HepG2 (cell line): ENCODE measurements around the gene LARP1. TPM values are rescaled to one million over a fixed set of nuclear protein-coding genes. Genes with fewer than 3 reads are reported as not detected.

ENCODE experiments used
- HHEX ChIP-seq: IDR thresholded peaks from 2 replicates; pipeline ENCODE4 v1.6.1; 2016; ENCODE audit warnings: control low read depth
- HOXA3 ChIP-seq: sonication (generic); formaldehyde crosslinking; IDR thresholded peaks from 2 replicates; pipeline ENCODE4 v1.5.0; 2020; ENCODE audit warnings: missing genetic modification reagents
- MXI1 ChIP-seq: IDR thresholded peaks from 3 replicates; pipeline ENCODE4 v1.6.1; 2012; ENCODE audit warnings: low read depth, low read length, inconsistent platforms, borderline replicate concordance
- ONECUT2 ChIP-seq: sonication (generic); formaldehyde crosslinking; IDR thresholded peaks from 2 replicates; pipeline ENCODE4 v1.4.0; 2020; ENCODE audit warnings: missing genetic modification reagents
- RFX3 ChIP-seq: IDR thresholded peaks from 2 replicates; pipeline ENCODE4 v1.6.1; 2016; ENCODE audit warnings: missing biosample characterization, missing genetic modification reagents
- SALL1 ChIP-seq: sonication (generic); formaldehyde crosslinking; IDR thresholded peaks from 2 replicates; pipeline ENCODE4 v1.8.0; 2022; ENCODE audit warnings: mild to moderate bottlenecking, missing genetic modification reagents
- TGIF2 ChIP-seq: IDR thresholded peaks from 2 replicates; pipeline ENCODE4 v1.6.1; 2016; ENCODE audit warnings: control low read depth, missing compliant biosample characterization
- TOPORS ChIP-seq: sonication (generic); formaldehyde crosslinking; IDR thresholded peaks from 2 replicates; pipeline ENCODE4 v1.8.0; 2023; ENCODE audit warnings: mild to moderate bottlenecking, missing genetic modification reagents
- ZNF256 ChIP-seq: sonication (generic); formaldehyde crosslinking; conservative IDR thresholded peaks from 2 replicates; pipeline ENCODE4 v1.4.0; 2020; ENCODE audit warnings: missing genetic modification reagents
- ZNF33A ChIP-seq: sonication (generic); formaldehyde crosslinking; IDR thresholded peaks from 2 replicates; pipeline ENCODE4 v1.5.1; 2020; ENCODE audit warnings: missing genetic modification reagents, mild to moderate bottlenecking, moderate library complexity, borderline replicate concordance
- ZNF451 ChIP-seq: sonication (generic); formaldehyde crosslinking; IDR thresholded peaks from 2 replicates; pipeline ENCODE4 v1.5.0; 2020; ENCODE audit warnings: mild to moderate bottlenecking, missing genetic modification reagents
- ZNF615 ChIP-seq: sonication (generic); formaldehyde crosslinking; IDR thresholded peaks from 2 replicates; pipeline ENCODE4 v1.5.0; 2020; ENCODE audit warnings: mild to moderate bottlenecking, missing genetic modification reagents, borderline replicate concordance
- ZNF816 ChIP-seq: sonication (generic); formaldehyde crosslinking; IDR thresholded peaks from 2 replicates; pipeline ENCODE4 v1.8.0; 2022; ENCODE audit warnings: missing genetic modification reagents, mild to moderate bottlenecking, borderline replicate concordance
- polyA plus RNA-seq, 8 experiments: library from polyadenylated mRNA; depleted of rRNA in 3 of 8; stranded (reverse) in 7 of 8; unstranded in 1 of 8; fragments of >200 nt; fragmentation: Illumina TruSeq in 4 of 8; extraction: Trizol in 4 of 8; gene quantifications; 2 replicates each; pipeline versions ENCODE4 v1.2.1 to v1.2.3, GENCODE V29; 2011 to 2016; ENCODE audit warnings: low read depth in 4 of 8, missing spikeins in 1 of 8, mixed read lengths in 1 of 8; ENCODE audit not compliant: insufficient read depth in 1 of 8
- total RNA-seq, 5 experiments: library from RNA; depleted of rRNA; stranded (reverse); fragments of >200 nt; fragmentation: Illumina TruSeq; extraction: Trizol; gene quantifications; 2 replicates each; pipeline ENCODE4 v1.2.3, GENCODE V29; 2016; ENCODE audit warnings: low read depth in 1 of 5
- TF ChIP-seq, protein P1 (sequence below): sonication (generic); formaldehyde crosslinking; IDR thresholded peaks from 2 replicates; pipeline ENCODE4 v1.4.0; 2020; ENCODE audit warnings: mild to moderate bottlenecking, missing genetic modification reagents, borderline replicate concordance
- TF ChIP-seq, protein P2 (sequence below): sonication (generic); formaldehyde crosslinking; IDR thresholded peaks from 2 replicates; pipeline ENCODE4 v1.5.0; 2020; ENCODE audit warnings: missing genetic modification reagents
- TF ChIP-seq, protein P3 (sequence below): sonication (generic); formaldehyde crosslinking; IDR thresholded peaks from 2 replicates; pipeline ENCODE4 v1.4.0; 2020; ENCODE audit warnings: missing genetic modification reagents
- TF ChIP-seq, protein P4 (sequence below): sonication (generic); formaldehyde crosslinking; IDR thresholded peaks from 2 replicates; pipeline ENCODE4 v1.4.0; 2020; ENCODE audit warnings: missing genetic modification reagents, borderline replicate concordance

LARP1 gene
- total and polyA plus RNA-seq, 2 of the 13 experiments (the other 11 are each of a cell fraction or from before 2014, with no cell fraction given) = 45.2 to 61.4 TPM

DNA sequence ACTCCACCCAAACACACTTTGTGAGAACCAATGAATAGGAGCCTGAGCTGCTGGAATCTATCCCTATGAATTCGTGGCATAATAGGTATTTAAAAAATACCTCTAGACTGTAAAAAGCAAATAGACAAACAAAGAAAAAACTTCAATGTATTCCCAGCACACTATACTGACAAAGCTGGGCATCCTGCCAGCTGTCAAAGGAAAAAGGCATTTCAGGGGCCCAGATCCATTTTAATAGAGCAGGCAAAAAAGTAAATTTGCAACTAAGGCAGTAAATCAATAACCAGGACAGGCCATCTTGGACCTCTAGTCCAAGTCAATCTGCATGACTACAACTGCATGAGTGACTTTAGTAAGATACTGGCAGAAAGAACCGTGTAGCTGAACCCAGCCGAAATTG is 25.6 kb upstream of the LARP1 start (continued):
- TF ChIP-seq, protein P1, sequence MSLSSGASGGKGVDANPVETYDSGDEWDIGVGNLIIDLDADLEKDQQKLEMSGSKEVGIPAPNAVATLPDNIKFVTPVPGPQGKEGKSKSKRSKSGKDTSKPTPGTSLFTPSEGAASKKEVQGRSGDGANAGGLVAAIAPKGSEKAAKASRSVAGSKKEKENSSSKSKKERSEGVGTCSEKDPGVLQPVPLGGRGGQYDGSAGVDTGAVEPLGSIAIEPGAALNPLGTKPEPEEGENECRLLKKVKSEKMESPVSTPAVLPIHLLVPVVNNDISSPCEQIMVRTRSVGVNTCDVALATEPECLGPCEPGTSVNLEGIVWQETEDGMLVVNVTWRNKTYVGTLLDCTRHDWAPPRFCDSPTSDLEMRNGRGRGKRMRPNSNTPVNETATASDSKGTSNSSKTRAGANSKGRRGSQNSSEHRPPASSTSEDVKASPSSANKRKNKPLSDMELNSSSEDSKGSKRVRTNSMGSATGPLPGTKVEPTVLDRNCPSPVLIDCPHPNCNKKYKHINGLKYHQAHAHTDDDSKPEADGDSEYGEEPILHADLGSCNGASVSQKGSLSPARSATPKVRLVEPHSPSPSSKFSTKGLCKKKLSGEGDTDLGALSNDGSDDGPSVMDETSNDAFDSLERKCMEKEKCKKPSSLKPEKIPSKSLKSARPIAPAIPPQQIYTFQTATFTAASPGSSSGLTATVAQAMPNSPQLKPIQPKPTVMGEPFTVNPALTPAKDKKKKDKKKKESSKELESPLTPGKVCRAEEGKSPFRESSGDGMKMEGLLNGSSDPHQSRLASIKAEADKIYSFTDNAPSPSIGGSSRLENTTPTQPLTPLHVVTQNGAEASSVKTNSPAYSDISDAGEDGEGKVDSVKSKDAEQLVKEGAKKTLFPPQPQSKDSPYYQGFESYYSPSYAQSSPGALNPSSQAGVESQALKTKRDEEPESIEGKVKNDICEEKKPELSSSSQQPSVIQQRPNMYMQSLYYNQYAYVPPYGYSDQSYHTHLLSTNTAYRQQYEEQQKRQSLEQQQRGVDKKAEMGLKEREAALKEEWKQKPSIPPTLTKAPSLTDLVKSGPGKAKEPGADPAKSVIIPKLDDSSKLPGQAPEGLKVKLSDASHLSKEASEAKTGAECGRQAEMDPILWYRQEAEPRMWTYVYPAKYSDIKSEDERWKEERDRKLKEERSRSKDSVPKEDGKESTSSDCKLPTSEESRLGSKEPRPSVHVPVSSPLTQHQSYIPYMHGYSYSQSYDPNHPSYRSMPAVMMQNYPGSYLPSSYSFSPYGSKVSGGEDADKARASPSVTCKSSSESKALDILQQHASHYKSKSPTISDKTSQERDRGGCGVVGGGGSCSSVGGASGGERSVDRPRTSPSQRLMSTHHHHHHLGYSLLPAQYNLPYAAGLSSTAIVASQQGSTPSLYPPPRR (CRISPR knock-in tag) = no peak
- TF ChIP-seq ONECUT2 (CRISPR knock-in tag) (peak; percentile 80), RFX3 (CRISPR knock-in tag) (no peak), TGIF2 (CRISPR knock-in tag) (0 out of 2 replicates have a peak, but pooled peaks have one; percentile 52), HOXA3 (CRISPR knock-in tag) (no peak), ZNF615 (CRISPR knock-in tag) (no peak), ZNF816 (no peak), ZNF451 (CRISPR knock-in tag) (no peak), TOPORS (CRISPR knock-in tag) (no peak), ZNF256 (CRISPR knock-in tag) (no peak), ZNF33A (CRISPR knock-in tag) (no peak), SALL1 (CRISPR knock-in tag) (peak; percentile 36; the same call in 1 of the 2 replicates), HHEX (CRISPR knock-in tag) (no peak), MXI1 (no peak)
- TF ChIP-seq, protein P2, sequence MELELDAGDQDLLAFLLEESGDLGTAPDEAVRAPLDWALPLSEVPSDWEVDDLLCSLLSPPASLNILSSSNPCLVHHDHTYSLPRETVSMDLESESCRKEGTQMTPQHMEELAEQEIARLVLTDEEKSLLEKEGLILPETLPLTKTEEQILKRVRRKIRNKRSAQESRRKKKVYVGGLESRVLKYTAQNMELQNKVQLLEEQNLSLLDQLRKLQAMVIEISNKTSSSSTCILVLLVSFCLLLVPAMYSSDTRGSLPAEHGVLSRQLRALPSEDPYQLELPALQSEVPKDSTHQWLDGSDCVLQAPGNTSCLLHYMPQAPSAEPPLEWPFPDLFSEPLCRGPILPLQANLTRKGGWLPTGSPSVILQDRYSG (CRISPR knock-in tag) = no peak
- TF ChIP-seq, protein P3, sequence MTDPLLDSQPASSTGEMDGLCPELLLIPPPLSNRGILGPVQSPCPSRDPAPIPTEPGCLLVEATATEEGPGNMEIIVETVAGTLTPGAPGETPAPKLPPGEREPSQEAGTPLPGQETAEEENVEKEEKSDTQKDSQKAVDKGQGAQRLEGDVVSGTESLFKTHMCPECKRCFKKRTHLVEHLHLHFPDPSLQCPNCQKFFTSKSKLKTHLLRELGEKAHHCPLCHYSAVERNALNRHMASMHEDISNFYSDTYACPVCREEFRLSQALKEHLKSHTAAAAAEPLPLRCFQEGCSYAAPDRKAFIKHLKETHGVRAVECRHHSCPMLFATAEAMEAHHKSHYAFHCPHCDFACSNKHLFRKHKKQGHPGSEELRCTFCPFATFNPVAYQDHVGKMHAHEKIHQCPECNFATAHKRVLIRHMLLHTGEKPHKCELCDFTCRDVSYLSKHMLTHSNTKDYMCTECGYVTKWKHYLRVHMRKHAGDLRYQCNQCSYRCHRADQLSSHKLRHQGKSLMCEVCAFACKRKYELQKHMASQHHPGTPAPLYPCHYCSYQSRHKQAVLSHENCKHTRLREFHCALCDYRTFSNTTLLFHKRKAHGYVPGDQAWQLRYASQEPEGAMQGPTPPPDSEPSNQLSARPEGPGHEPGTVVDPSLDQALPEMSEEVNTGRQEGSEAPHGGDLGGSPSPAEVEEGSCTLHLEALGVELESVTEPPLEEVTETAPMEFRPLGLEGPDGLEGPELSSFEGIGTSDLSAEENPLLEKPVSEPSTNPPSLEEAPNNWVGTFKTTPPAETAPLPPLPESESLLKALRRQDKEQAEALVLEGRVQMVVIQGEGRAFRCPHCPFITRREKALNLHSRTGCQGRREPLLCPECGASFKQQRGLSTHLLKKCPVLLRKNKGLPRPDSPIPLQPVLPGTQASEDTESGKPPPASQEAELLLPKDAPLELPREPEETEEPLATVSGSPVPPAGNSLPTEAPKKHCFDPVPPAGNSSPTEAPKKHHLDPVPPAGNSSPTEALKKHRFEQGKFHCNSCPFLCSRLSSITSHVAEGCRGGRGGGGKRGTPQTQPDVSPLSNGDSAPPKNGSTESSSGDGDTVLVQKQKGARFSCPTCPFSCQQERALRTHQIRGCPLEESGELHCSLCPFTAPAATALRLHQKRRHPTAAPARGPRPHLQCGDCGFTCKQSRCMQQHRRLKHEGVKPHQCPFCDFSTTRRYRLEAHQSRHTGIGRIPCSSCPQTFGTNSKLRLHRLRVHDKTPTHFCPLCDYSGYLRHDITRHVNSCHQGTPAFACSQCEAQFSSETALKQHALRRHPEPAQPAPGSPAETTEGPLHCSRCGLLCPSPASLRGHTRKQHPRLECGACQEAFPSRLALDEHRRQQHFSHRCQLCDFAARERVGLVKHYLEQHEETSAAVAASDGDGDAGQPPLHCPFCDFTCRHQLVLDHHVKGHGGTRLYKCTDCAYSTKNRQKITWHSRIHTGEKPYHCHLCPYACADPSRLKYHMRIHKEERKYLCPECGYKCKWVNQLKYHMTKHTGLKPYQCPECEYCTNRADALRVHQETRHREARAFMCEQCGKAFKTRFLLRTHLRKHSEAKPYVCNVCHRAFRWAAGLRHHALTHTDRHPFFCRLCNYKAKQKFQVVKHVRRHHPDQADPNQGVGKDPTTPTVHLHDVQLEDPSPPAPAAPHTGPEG (CRISPR knock-in tag) = no peak
- TF ChIP-seq, protein P4, sequence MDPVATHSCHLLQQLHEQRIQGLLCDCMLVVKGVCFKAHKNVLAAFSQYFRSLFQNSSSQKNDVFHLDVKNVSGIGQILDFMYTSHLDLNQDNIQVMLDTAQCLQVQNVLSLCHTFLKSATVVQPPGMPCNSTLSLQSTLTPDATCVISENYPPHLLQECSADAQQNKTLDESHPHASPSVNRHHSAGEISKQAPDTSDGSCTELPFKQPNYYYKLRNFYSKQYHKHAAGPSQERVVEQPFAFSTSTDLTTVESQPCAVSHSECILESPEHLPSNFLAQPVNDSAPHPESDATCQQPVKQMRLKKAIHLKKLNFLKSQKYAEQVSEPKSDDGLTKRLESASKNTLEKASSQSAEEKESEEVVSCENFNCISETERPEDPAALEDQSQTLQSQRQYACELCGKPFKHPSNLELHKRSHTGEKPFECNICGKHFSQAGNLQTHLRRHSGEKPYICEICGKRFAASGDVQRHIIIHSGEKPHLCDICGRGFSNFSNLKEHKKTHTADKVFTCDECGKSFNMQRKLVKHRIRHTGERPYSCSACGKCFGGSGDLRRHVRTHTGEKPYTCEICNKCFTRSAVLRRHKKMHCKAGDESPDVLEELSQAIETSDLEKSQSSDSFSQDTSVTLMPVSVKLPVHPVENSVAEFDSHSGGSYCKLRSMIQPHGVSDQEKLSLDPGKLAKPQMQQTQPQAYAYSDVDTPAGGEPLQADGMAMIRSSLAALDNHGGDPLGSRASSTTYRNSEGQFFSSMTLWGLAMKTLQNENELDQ = no peak
